Nephron (organoid): ENCODE measurements around the gene SLC1A2.

Experiments
- H3K27ac Mint-ChIP-seq, 3 experiments: 2 replicates each; pipeline ENCODE4 v1.8.0; 2020; ENCODE audit warnings: mixed read lengths in 3 of 3, mild to moderate bottlenecking in 2 of 3, moderate library complexity in 1 of 3
- H3K27me3 Mint-ChIP-seq: 2 replicates; pipeline ENCODE4 v1.8.0; 2021; ENCODE audit warnings: low read depth, mild to moderate bottlenecking, moderate library complexity, mixed read lengths
- H3K36me3 Mint-ChIP-seq: 2 replicates; pipeline ENCODE4 v1.8.0; 2020; ENCODE audit warnings: low read depth, mixed read lengths
- H3K4me1 Mint-ChIP-seq: 2 replicates; pipeline ENCODE4 v1.8.0; 2020; ENCODE audit warnings: mixed read lengths
- H3K4me3 Mint-ChIP-seq, 3 experiments: 2 replicates each; pipeline ENCODE4 v1.8.0; 2020; ENCODE audit warnings: mild to moderate bottlenecking in 3 of 3, mixed read lengths in 3 of 3, moderate library complexity in 2 of 3
- H3K9me3 Mint-ChIP-seq: 2 replicates; pipeline ENCODE4 v1.8.0; 2020; ENCODE audit warnings: mixed read lengths
- CTCF ChIP-seq, 3 experiments: fragments of 200-600 bp; sonication (generic); IDR thresholded peaks; one replicate each; pipeline ENCODE4 v1.5.0; 2021; ENCODE audit warnings: antibody characterized with exemption in 3 of 3; ENCODE audit not compliant: unreplicated experiment in 3 of 3

Gene SLC1A2

GRCh38 chr11:35235498-35235897 lies 183.9 kb downstream of the SLC1A2 start:
- Mint-ChIP-seq H3K4me1 (peaks cover 12% of the 10 kb centered on the region), H3K27me3 (peaks cover 19% of the 10 kb centered on the region), H3K9me3 (peaks cover 17% of the 10 kb centered on the region), H3K36me3 (peaks cover 3% of the 10 kb centered on the region), H3K27ac (no peak overlapping the region), H3K4me3 (no peak overlapping the region)
- TF ChIP-seq CTCF (IDR thresholded peaks at IDR 0.05; ENCODE audit: unreplicated experiment in 3 of 3): no peak

GRCh38 chr11:35235157-35235468 lies 184.2 kb downstream of the SLC1A2 start:
- H3K27me3 Mint-ChIP-seq: peaks cover 19% of the 10 kb centered on the region
- peaks cover 3% of the 10 kb centered on the region for H3K36me3 Mint-ChIP-seq
- no peak overlapping the region for H3K4me3 Mint-ChIP-seq
- no peak for TF ChIP-seq CTCF (IDR thresholded peaks at IDR 0.05; ENCODE audit: unreplicated experiment in 3 of 3)
- H3K4me1 Mint-ChIP-seq: peaks cover 12% of the 10 kb centered on the region
- H3K9me3 Mint-ChIP-seq: peaks cover 17% of the 10 kb centered on the region
- no peak overlapping the region for H3K27ac Mint-ChIP-seq

- H3K36me3 Mint-ChIP-seq: peaks cover 3% of the 10 kb centered on the region
- peaks cover 17% of the 10 kb centered on the region for H3K9me3 Mint-ChIP-seq
- no peak overlapping the region for H3K27ac Mint-ChIP-seq
- H3K4me3 Mint-ChIP-seq: no peak overlapping the region
- no peak for TF ChIP-seq CTCF (IDR thresholded peaks at IDR 0.05; ENCODE audit: unreplicated experiment in 3 of 3)
- peaks cover 14% of the 10 kb centered on the region for H3K27me3 Mint-ChIP-seq
- peaks cover 12% of the 10 kb centered on the region for H3K4me1 Mint-ChIP-seq
Measured at GRCh38 chr11:35234460-35235156, 184.8 kb downstream of the SLC1A2 start.

- Mint-ChIP-seq H3K9me3 (peaks cover 17% of the 10 kb centered on the region), H3K4me3 (no peak overlapping the region), H3K4me1 (peaks cover 12% of the 10 kb centered on the region), H3K27me3 (peaks cover 11% of the 10 kb centered on the region), H3K36me3 (peaks cover 3% of the 10 kb centered on the region), H3K27ac (no peak overlapping the region)
- TF ChIP-seq CTCF (IDR thresholded peaks at IDR 0.05; ENCODE audit: unreplicated experiment in 3 of 3): no peak
Measured at GRCh38 chr11:35233518-35233917, 185.8 kb downstream of the SLC1A2 start.

GRCh38 chr11:35232891-35233330 lies 186.4 kb downstream of the SLC1A2 start:
- no peak overlapping the region for H3K27ac Mint-ChIP-seq
- H3K9me3 Mint-ChIP-seq: peaks cover 17% of the 10 kb centered on the region
- H3K36me3 Mint-ChIP-seq: peaks cover 3% of the 10 kb centered on the region
- no peak for TF ChIP-seq CTCF (IDR thresholded peaks at IDR 0.05; ENCODE audit: unreplicated experiment in 3 of 3)
- peaks cover 9% of the 10 kb centered on the region for H3K4me1 Mint-ChIP-seq
- no peak overlapping the region for H3K4me3 Mint-ChIP-seq
- peaks cover 6% of the 10 kb centered on the region for H3K27me3 Mint-ChIP-seq
